HEK293T (cell line): ENCODE measurements around the gene FBXL7.
A peak's percentile ranks its signal among the peaks of the same experiment; 100 is the strongest.

Experiments
- CTCF ChIA-PET: fragments of 350-600 bp; formaldehyde crosslinking; extraction: SDS; loops from one replicate; lab custom pipeline; 2021; ENCODE audit warnings: antibody characterized with exemption, inconsistent platforms; lab: Yijun Ruan, JAX
- POLR2A ChIA-PET: fragments of 350-600 bp; formaldehyde crosslinking; extraction: SDS; loops from one replicate; lab custom pipeline; 2020; ENCODE audit warnings: antibody characterized with exemption, inconsistent platforms; lab: Yijun Ruan, JAX
- DNase-seq: peaks from one replicate; pipeline ENCODE4 v3.0.0; 2012; ENCODE audit warnings: mixed read lengths; ENCODE audit errors: extremely low spot score
- ARNT ChIP-seq: fragments of 450-650 bp; IDR thresholded peaks from 2 replicates; pipeline ENCODE4 v1.6.1; 2017; ENCODE audit warnings: mild to moderate bottlenecking
- BHLHE40 ChIP-seq: fragments of 450-650 bp; IDR thresholded peaks from 2 replicates; pipeline ENCODE4 v1.6.1; 2016; ENCODE audit warnings: mild to moderate bottlenecking, moderate library complexity, borderline replicate concordance
- CTBP1 ChIP-seq: fragments of 450-650 bp; IDR thresholded peaks from 2 replicates; pipeline ENCODE4 v1.6.1; 2016; ENCODE audit warnings: borderline replicate concordance
- ELF4 ChIP-seq: fragments of 450-650 bp; IDR thresholded peaks from 2 replicates; pipeline ENCODE4 v1.6.1; 2017; ENCODE audit warnings: antibody characterized with exemption
- FOXA1 ChIP-seq: fragments of 450-650 bp; IDR thresholded peaks from 2 replicates; pipeline ENCODE4 v1.6.1; 2016; ENCODE audit warnings: mild to moderate bottlenecking
- FOXK2 ChIP-seq: fragments of 450-650 bp; IDR thresholded peaks from 2 replicates; pipeline ENCODE4 v1.6.1; 2016; ENCODE audit warnings: mild to moderate bottlenecking
- FOXM1 ChIP-seq: fragments of 450-650 bp; IDR thresholded peaks from 2 replicates; pipeline ENCODE4 v1.6.1; 2017; ENCODE audit warnings: mild to moderate bottlenecking, borderline replicate concordance
- HDGF ChIP-seq: fragments of 450-650 bp; IDR thresholded peaks from 2 replicates; pipeline ENCODE4 v1.6.1; 2017; ENCODE audit warnings: antibody characterized with exemption, borderline replicate concordance
- L3MBTL2 ChIP-seq: fragments of 450-650 bp; conservative IDR thresholded peaks from 2 replicates; pipeline ENCODE4 v1.6.1; 2016; ENCODE audit warnings: mild to moderate bottlenecking
- LEF1 ChIP-seq: fragments of 450-650 bp; IDR thresholded peaks from 2 replicates; pipeline ENCODE4 v1.6.1; 2017; ENCODE audit warnings: mild to moderate bottlenecking, borderline replicate concordance
- NFRKB ChIP-seq: fragments of 450-650 bp; IDR thresholded peaks from 2 replicates; pipeline ENCODE4 v1.6.1; 2016; ENCODE audit warnings: mild to moderate bottlenecking, moderate library complexity
- SP1 ChIP-seq: fragments of 450-650 bp; IDR thresholded peaks from 2 replicates; pipeline ENCODE4 v1.6.1; 2017
- SUZ12 ChIP-seq: fragments of 450-650 bp; IDR thresholded peaks from 2 replicates; pipeline ENCODE4 v1.6.1; 2016; ENCODE audit warnings: mild to moderate bottlenecking
- TARDBP ChIP-seq: fragments of 450-650 bp; IDR thresholded peaks from 2 replicates; pipeline ENCODE4 v1.6.1; 2016
- ZNF384 ChIP-seq: fragments of 450-650 bp; IDR thresholded peaks from 2 replicates; pipeline ENCODE4 v1.6.1; 2016
- TF ChIP-seq, protein P1 (sequence below): fragments of 450-650 bp; IDR thresholded peaks from 2 replicates; pipeline ENCODE4 v1.6.1; 2016

FBXL7 gene

DNA sequence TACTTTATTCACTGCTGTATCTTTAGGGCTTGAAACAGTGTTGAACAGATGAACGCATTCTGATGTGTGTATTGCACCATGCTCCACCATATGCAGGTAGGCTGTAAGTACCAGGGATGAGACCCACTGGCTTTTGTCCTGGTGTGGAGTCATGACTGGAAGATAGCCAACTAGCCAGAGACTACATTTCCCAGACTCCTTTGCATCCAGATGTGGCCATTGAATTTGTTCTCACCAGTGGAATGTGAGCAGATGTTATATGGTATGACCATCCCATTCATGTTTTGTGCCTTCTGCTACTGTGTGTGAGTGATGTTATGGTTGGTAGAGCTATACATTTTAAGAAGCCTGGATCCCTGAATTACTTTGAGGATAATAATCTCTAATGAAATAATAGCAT is 7.4 kb upstream of the FBXL7 start:
- no peak for TF ChIP-seq ZNF384
- no peak for TF ChIP-seq BHLHE40
- no peak for TF ChIP-seq SUZ12
- no peak for TF ChIP-seq L3MBTL2
- TF ChIP-seq FOXA1, result no peak
- no peak for TF ChIP-seq NFRKB
- TF ChIP-seq SP1, result no peak
- no peak for TF ChIP-seq CTBP1
- TF ChIP-seq ARNT, result no peak
- TF ChIP-seq HDGF, result no peak
- TF ChIP-seq FOXM1, result no peak
- TF ChIP-seq ELF4, result no peak
- TF ChIP-seq FOXK2, result no peak
- TF ChIP-seq TARDBP, result no peak
- TF ChIP-seq LEF1, result no peak
- TF ChIP-seq, protein P1, sequence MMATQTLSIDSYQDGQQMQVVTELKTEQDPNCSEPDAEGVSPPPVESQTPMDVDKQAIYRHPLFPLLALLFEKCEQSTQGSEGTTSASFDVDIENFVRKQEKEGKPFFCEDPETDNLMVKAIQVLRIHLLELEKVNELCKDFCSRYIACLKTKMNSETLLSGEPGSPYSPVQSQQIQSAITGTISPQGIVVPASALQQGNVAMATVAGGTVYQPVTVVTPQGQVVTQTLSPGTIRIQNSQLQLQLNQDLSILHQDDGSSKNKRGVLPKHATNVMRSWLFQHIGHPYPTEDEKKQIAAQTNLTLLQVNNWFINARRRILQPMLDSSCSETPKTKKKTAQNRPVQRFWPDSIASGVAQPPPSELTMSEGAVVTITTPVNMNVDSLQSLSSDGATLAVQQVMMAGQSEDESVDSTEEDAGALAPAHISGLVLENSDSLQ, result no peak
- ChIA-PET POLR2A (no interaction called here), CTCF (no interaction called here)
- no peak for DNase-seq

DNA sequence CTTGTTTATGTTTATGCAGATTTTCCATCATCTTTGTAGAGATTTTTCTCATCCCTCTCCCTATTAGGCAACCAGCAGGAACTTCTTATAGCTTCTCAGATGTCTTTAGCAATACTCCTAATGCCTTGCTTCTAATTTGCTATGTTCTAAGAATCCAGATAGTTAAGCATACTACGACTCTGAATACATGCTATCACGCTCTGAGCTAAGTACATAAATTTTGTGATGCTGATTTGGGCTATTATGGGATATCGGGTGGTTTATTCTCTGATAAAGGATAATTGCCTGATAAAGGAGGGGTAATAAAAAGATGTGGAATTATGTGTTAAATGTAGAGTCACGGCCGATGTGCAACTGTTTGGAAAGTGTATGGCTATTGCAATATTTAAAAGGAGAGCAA is 6.5 kb upstream of the FBXL7 start:
- DNase-seq, result no peak
- no peak for TF ChIP-seq ARNT
- TF ChIP-seq FOXA1, result no peak
- no peak for TF ChIP-seq BHLHE40
- no peak for TF ChIP-seq ZNF384
- TF ChIP-seq, protein P1, result no peak
- no peak for TF ChIP-seq LEF1
- no peak for TF ChIP-seq L3MBTL2
- no peak for TF ChIP-seq HDGF
- no peak for TF ChIP-seq CTBP1
- TF ChIP-seq NFRKB, result no peak
- TF ChIP-seq FOXM1, result no peak
- TF ChIP-seq TARDBP, result no peak
- no peak for TF ChIP-seq ELF4
- no peak for TF ChIP-seq FOXK2
- no peak for TF ChIP-seq SP1
- TF ChIP-seq SUZ12, result no peak
- ChIA-PET POLR2A (no interaction called here), CTCF (no interaction called here)

DNA sequence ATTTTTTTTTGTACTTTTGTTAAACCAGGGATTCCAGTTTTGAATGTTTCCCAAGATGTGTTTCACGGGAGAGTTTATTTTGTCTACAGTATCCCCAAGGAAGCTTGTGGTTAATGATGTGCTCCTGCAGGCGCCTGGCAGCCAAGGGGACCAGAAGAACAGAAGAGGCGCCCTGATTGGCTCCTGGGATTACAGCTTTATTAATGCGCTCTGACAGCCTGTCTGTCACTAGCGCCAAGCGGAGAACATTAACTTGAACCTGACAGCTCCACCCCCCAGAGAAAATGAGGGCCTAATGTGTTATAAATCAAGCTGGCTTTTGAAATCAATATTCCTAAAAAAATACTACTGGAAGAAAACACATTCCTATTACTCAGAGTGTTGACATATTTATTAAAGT is 5.0 kb upstream of the FBXL7 start:
- peak; percentile 8 for DNase-seq
- no peak for TF ChIP-seq TARDBP
- TF ChIP-seq HDGF, result no peak
- TF ChIP-seq ELF4, result no peak
- TF ChIP-seq ZNF384, result no peak
- no peak for TF ChIP-seq FOXM1
- TF ChIP-seq, protein P1, result peak; percentile 80
- no peak for TF ChIP-seq LEF1
- ChIA-PET CTCF (no interaction called here), POLR2A (no interaction called here)

DNA sequence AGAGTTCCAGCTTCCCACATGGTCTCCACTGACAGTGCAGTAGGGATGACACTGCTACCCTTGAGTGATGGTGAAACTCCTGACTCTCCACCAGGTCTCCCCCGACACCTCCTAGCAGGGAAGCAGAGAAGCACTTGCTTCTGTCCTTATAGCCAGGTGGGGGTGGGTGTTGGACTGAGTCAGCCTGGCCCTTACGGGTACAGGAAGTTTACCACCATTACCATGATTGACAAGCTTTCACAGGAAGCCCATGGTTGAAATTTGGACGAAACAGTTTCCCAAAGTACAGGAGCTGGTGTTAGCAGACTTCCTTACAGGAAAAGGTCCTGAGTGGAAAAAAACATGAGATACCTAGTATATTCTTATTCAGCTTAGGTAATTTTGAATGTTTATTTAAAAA is 3.1 kb upstream of the FBXL7 start:
- CTCF ChIA-PET, result no interaction called here
- POLR2A ChIA-PET, result no interaction called here
- no peak for TF ChIP-seq BHLHE40
- no peak for TF ChIP-seq ZNF384
- TF ChIP-seq ARNT, result no peak
- no peak for TF ChIP-seq SP1
- TF ChIP-seq NFRKB, result no peak
- no peak for TF ChIP-seq HDGF
- no peak for TF ChIP-seq FOXK2
- TF ChIP-seq FOXM1, result no peak
- TF ChIP-seq TARDBP, result no peak
- TF ChIP-seq, protein P1, result no peak
- no peak for TF ChIP-seq CTBP1
- DNase-seq, result no peak

DNA sequence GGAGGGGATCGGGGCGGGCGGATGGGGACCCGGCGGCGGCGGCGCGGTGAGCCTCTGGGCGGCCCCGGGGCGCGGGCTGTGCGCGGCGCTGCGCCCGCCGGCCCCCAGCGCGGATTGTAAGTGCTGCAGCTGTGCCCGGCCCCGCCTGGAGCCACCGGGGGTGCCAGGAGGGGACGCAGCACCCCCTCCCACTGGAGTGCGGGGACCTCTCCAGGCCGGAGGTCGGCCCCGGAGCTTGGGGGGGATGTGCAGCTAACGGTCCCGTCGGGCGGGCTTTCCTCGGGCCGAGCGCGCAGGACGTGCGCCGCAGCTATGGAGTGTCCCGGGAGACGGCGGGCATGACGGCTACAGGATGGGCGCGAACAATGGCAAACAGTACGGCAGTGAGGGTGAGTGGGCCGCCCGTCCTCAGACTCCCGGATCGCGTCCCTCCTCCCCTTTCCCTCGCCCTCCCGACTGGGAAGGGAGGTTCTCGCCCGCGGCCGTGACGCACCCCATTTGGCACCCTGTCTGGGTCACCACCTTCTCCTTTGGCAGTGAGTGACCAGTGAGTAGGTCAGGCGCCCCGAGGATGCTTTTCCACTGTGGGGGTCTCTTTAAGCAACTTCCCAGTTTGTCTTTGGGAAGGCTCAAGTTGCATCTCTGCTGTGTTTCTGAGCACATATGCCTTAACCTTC is 483 bp downstream of the FBXL7 start:
- TF ChIP-seq L3MBTL2 (no peak), ELF4 (no peak), LEF1 (no peak)
- TF ChIP-seq, protein P1, result no peak
- ChIA-PET CTCF (no interaction called here), POLR2A (no interaction called here)
- peak; percentile 10 for DNase-seq
